K562 (cell line): ENCODE results near the gene SLC28A1. TPM values are rescaled to one million over a fixed set of nuclear protein-coding genes. Genes with fewer than 3 reads are reported as not detected.
A peak's percentile ranks its signal among the peaks of the same experiment; 100 is the strongest.

ENCODE experiments used
- CBFA2T3 ChIP-seq: fragments of 450-650 bp; IDR thresholded peaks from 2 replicates; pipeline ENCODE4 v1.6.1; 2017
- CEBPG ChIP-seq, 3 experiments: fragments of 200-800 bp in 1 of 3; sonication (Bioruptor generic) in 1 of 3; sonication (generic) in 1 of 3; formaldehyde crosslinking in 1 of 3; IDR thresholded peaks in 2 of 3; conservative IDR thresholded peaks in 1 of 3; 2 replicates each; pipeline versions ENCODE4 v1.6.1 to v1.8.0; 2016 to 2022; ENCODE audit warnings: missing compliant biosample characterization in 2 of 3, missing genetic modification characterization in 2 of 3, mild to moderate bottlenecking in 1 of 3, missing genetic modification reagents in 1 of 3
- CGGBP1 ChIP-seq: fragments of 250-450 bp; sonication (Bioruptor Pico); IDR thresholded peaks from 2 replicates; pipeline ENCODE4 v1.9.0; 2021; ENCODE audit warnings: mild to moderate bottlenecking
- CXXC5 ChIP-seq: fragments of 250-450 bp; sonication (Bioruptor Pico); IDR thresholded peaks from 2 replicates; pipeline ENCODE4 v1.8.0; 2022; ENCODE audit warnings: inconsistent platforms, mild to moderate bottlenecking, moderate library complexity
- GTF2E2 ChIP-seq: fragments of 200-800 bp; sonication (Bioruptor generic); IDR thresholded peaks from 2 replicates; pipeline ENCODE4 v1.6.1; 2016; ENCODE audit warnings: missing genetic modification characterization, missing compliant biosample characterization
- ILK ChIP-seq: fragments of 450-650 bp; IDR thresholded peaks from 2 replicates; pipeline ENCODE4 v1.6.1; 2016; ENCODE audit warnings: missing genetic modification characterization, low read depth, mild to moderate bottlenecking, missing compliant biosample characterization, moderate library complexity, borderline replicate concordance
- KAT8 ChIP-seq: fragments of 450-650 bp; IDR thresholded peaks from 2 replicates; pipeline ENCODE4 v1.6.1; 2016; ENCODE audit warnings: low read depth, mild to moderate bottlenecking
- KHSRP ChIP-seq: fragments of 450-650 bp; IDR thresholded peaks from 2 replicates; pipeline ENCODE4 v1.6.1; 2017
- NCOA2 ChIP-seq, 2 experiments: fragments of 450-650 bp; IDR thresholded peaks; 2 replicates each; pipeline ENCODE4 v1.6.1; 2018; ENCODE audit warnings: mild to moderate bottlenecking in 2 of 2, moderate library complexity in 1 of 2; ENCODE audit not compliant: partially characterized antibody in 2 of 2
- PCBP2 ChIP-seq: fragments of 200-400 bp; formaldehyde crosslinking; IDR thresholded peaks from 2 replicates; pipeline ENCODE4 v1.6.1; 2018; ENCODE audit warnings: low read length, low read depth, mild to moderate bottlenecking, moderate library complexity; ENCODE audit not compliant: poor library complexity, severe bottlenecking
- PML ChIP-seq: IDR thresholded peaks from 2 replicates; pipeline ENCODE4 v1.6.1; 2012; ENCODE audit warnings: low read length, inconsistent platforms
- POLR2AphosphoS5 ChIP-seq: IDR thresholded peaks from 2 replicates; pipeline ENCODE4 v1.6.1; 2011; ENCODE audit warnings: mild to moderate bottlenecking, low read depth, low read length, moderate library complexity; ENCODE audit not compliant: control insufficient read depth, insufficient read depth
- POLR3A ChIP-seq: IDR thresholded peaks from 2 replicates; pipeline ENCODE4 v1.6.1; 2011; ENCODE audit warnings: borderline replicate concordance, mild to moderate bottlenecking, moderate library complexity; ENCODE audit not compliant: insufficient read length, insufficient read depth; ENCODE audit errors: extremely low read depth
- RCOR1 ChIP-seq, 2 experiments: IDR thresholded peaks; 2 replicates each; pipeline ENCODE4 v1.6.1; 2012; ENCODE audit warnings: low read depth in 2 of 2, low read length in 2 of 2, borderline replicate concordance in 1 of 2, improper control_type of control experiment in 1 of 2
- SRF ChIP-seq, 2 experiments: fragments of 250-450, 450-650 bp in 1 of 2; sonication (Bioruptor Pico) in 1 of 2; sonication (generic) in 1 of 2; formaldehyde crosslinking; IDR thresholded peaks; 2 replicates each; pipeline versions ENCODE4 v1.5.0 to v1.5.1; 2020 to 2022; ENCODE audit warnings: mild to moderate bottlenecking in 1 of 2, missing genetic modification reagents in 1 of 2
- TBP ChIP-seq: optimal IDR thresholded peaks from 2 replicates; pipeline ENCODE3; 2011; ENCODE audit warnings: low read depth, low read length, improper control_type of control experiment
- ZHX1 ChIP-seq: fragments of 150-350 bp; conservative IDR thresholded peaks from 2 replicates; pipeline ENCODE4 v1.6.1; 2014; ENCODE audit warnings: low read length
- ZNF699 ChIP-seq: fragments of 250-450 bp; sonication (Bioruptor Pico); IDR thresholded peaks from 2 replicates; pipeline ENCODE4 v1.8.0; 2021; ENCODE audit warnings: mild to moderate bottlenecking, moderate library complexity; ENCODE audit not compliant: insufficient replicate concordance
- polyA plus RNA-seq, 8 experiments: library from polyadenylated mRNA; depleted of rRNA in 4 of 8; stranded (reverse) in 5 of 8; unstranded in 3 of 8; fragments of >200 nt; fragmentation: Nextera tagmentation in 2 of 8; fragmentation: Illumina TruSeq in 1 of 8; extraction: Ambion mirVana in 2 of 8; extraction: Trizol in 1 of 8; gene quantifications; 2 replicates each; pipeline versions ENCODE4 v1.2.1 to v1.2.3, GENCODE V29; 2011 to 2014; ENCODE audit warnings: inconsistent platforms in 1 of 8, missing spikeins in 1 of 8
- total RNA-seq, 7 experiments: library from RNA; depleted of rRNA in 6 of 7; stranded (reverse); fragments of >200 nt in 6 of 7; fragmentation: Illumina TruSeq in 2 of 7; extraction: Trizol in 2 of 7; gene quantifications; 2 replicates each; pipeline versions ENCODE4 v1.2.1 to v1.2.3, GENCODE V29; 2011 to 2021; ENCODE audit warnings: low replicate concordance in 1 of 7

The SLC28A1 gene
- total and polyA plus RNA-seq, 9 of the 15 experiments (the other 6 are each of a cell fraction or from before 2014, with no cell fraction given), result 0.04 TPM; not detected in 8

- no peak for TF ChIP-seq CGGBP1 (CRISPR knock-in tag)
- no peak for TF ChIP-seq ZHX1
- no peak for TF ChIP-seq CEBPG (CRISPR knock-in tag; IDR thresholded peaks at IDR 0.05)
- no peak for TF ChIP-seq CEBPG (tag; conservative IDR thresholded peaks at IDR 0.05 in 1 of 2, IDR thresholded peaks at IDR 0.05 in 1 of 2)
- TF ChIP-seq POLR2AphosphoS5, result peak; percentile 80
- no peak for TF ChIP-seq NCOA2 (IDR thresholded peaks at IDR 0.05; ENCODE audit: partially characterized antibody in 2 of 2)
- TF ChIP-seq POLR3A, result no peak
- peak; percentile 73 for TF ChIP-seq PML
- TF ChIP-seq KAT8, result no peak
- peak in 1 of 2 experiments; percentile 68; a peak in 2 of 4 replicates for TF ChIP-seq RCOR1 (IDR thresholded peaks at IDR 0.05; ENCODE audit: borderline replicate concordance in 1 of 2, low read depth in 2 of 2, low read length in 2 of 2)
- no peak for TF ChIP-seq GTF2E2 (tag)
- peak; percentile 58 for TF ChIP-seq TBP
- peak; percentile 95 for TF ChIP-seq CBFA2T3
- no peak for TF ChIP-seq SRF (CRISPR knock-in tag; IDR thresholded peaks at IDR 0.05)
- TF ChIP-seq KHSRP, result no peak; the same call in 1 of the 2 replicates
- TF ChIP-seq ZNF699, result no peak
- TF ChIP-seq CXXC5, result peak; percentile 36; the same call in 1 of the 2 replicates
- no peak for TF ChIP-seq ILK (tag)
- no peak for TF ChIP-seq PCBP2
Observed at GRCh38 chr15:84950570-84951111, 66.2 kb downstream of the SLC28A1 start (continued).
